Measurements from ENCODE around the gene GRIP1. TPM values are rescaled to one million over a fixed set of nuclear protein-coding genes. Genes with fewer than 3 reads are reported as not detected.

Gene GRIP1
- polyA plus RNA-seq, 5 donors, result 4.5 to 8.2 (median 6.5) TPM

DNA sequence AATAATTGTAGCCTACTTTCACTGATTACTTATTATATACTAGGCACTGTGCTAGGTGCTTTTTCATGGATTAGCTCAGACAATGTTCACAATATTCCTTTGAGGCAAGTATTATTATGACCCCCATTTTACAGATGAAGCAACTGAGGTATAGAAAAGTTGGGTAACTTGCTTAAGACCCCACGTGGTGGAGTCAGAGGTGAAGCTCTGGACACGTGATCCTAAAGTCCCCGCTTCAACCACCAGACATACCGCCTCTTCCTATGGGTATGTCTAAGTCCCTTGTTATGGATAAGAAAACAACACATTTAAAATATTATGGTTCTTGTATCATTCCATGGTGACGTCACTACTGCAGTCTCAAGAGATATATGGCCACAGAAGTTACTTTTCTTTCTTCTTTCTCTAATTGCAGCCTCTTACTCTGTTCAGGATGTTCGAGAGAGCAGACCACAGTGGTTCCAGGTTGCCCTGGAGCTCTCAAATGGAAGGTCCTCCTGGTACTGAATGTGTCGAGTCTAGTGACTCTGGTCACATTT lies 218.9 kb downstream of the GRIP1 start:
- no peak for DNase-seq

DNA sequence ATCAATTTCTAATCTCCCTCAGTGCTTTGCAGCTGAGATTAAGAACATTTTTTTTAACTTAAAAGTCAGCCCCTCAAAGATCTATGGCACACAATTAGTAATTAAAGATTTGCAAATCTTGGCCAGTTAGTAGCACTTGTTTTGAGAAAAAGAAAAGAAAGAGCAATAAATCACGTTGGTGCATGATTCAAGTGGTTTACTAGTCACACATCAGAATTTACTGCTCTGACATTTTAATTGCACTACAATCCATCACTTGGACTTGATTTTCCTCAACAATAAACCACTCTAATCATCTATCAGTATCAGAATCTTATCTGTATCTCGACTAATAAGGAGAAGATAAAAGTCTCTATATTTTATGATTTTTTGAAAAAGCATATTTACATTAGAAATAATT lies 222.3 kb downstream of the GRIP1 start:
- no peak for DNase-seq

DNA sequence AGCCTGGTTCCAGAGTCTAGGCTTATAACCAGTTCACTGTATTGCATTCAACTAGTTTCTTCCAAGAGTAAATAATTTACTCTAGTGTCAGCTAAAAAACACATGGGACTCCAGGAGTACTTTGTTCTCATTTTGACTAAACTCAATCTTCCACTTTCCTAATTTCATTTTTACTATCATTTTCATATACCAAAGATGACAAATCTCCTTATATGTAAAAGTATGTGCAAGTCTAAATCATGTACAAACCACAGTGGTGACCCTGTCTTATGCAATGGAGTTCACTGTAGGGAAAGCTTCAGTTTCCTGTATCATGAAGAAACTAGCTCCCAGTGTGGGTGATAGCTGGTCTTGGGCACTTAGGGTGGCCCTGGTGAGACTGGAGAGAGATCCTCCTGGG lies 225.0 kb downstream of the GRIP1 start:
- no peak for DNase-seq

DNA sequence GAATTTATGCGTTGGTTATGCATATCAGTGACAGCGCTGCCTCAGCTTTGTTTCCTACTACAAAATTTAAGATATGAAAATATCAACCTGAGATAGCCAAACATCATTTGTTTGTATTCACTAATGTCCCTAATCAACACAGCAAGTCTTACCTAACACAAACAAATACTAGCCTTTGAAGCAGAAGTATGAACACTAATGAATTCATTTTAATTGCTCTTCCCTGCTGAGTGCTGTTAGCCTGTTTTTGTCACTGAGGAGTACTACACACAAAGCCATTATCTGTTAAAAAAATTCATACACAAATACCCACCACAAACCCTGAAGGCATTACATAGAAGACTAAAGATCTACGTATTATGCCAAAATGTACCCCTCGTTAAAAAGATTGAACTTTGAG lies 225.8 kb downstream of the GRIP1 start:
- no peak for DNase-seq

DNA sequence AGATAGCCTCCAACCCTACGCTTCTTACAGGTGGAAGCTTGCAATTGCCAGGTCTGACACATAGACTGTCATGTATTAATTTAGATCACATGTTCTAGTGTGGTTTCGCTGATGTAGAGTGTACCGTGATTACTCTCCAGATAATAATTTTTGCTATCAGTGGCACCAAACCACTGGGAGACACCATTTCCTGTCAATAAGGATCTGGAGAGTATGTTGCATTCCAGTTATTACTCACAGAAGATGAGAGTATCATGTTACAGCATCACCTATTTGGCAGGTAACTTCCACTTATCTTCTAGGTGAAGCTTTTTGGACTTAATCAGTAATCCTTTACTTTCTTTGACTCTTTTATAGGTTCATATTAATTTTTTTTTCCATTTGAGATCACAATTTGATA lies 229.3 kb downstream of the GRIP1 start:
- DNase-seq, result no peak

DNA sequence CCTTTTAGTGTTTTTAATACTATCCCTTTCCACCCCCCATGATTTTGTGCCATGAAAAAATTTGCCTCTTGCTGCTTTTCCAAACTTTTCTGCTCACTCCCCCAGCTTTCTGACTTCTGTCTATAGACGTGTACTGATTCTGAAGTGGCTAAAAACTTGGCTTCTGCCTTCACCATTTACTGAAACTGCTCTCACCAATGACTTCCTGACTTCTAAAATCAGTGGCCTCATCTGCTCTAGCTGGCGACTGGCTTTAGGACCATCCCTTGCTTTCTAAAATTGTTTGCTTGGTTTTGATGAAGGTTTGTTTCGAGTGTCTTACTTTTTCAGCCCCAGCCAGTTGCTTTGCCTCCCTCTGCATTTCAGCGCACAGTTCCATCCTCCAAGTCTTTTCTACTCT lies 231.2 kb downstream of the GRIP1 start:
- no peak for DNase-seq

DNA sequence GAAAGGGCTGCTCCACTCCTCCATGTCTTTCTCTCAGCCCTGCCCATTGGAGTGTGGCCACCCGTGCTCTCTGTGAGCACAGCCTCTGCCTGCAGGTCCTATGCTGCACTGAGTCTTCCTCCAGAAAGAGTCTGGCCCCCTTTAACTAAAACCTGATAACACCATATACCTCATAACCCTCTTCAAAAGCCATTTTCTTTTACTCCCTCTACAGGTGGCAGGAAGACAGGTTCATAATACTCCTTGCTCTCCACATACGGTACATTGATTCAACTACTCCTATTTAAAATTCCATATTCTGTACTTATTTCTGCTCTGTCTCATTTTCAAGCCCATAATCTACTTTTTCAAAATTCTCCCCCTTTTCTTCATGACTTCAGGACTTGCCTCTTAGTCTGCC lies 232.6 kb downstream of the GRIP1 start:
- no peak for DNase-seq

DNA sequence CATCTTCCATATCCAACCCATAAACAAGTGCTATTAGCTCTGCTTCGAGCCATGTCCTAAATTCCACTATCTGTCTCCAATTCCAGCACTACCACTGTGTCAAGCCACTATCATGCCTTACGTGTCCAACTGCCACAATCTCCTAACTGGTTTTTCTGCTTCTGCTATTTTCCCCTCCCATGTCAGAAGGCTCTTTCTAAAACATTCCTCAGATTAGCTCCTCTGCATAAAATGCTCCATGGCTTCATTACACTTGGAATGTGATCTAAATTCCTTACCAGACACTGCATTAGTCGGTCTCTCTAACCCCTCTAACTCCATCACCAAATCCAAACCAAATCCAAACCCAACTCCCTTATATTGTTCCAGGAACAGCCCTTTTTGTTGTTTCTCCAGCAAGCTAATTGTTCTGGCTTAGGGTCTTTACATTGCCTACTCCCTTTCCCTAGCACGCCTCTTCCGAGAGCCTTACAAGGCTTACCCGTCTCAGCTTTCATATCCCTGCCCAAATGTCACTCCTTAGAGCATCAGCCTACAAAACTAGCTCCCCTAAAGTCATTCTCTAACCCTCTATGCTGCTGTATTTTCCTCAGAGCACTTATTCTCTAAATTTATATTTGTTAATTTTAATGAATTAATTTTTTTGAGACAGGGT lies 236.8 kb downstream of the GRIP1 start:
- no peak for DNase-seq

DNA sequence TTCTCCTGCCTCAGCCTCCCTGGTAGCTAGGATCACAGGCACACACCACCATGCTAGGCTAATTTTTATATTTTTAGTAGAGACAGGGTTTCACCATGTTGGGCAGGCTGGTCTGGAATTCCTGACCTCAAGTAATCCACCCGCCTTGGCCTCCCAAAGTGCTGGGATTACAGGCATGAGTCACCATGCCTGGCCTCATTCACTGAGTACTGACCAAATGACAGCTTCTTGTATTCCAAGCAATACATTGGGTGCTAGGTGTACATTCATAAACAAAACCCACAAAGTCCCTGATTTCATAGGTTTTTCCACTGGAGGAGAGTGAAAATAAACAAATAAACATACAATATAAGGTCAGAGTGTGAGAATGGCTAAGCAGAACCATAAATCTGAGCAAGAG lies 240.3 kb downstream of the GRIP1 start:
- DNase-seq, result no peak

DNA sequence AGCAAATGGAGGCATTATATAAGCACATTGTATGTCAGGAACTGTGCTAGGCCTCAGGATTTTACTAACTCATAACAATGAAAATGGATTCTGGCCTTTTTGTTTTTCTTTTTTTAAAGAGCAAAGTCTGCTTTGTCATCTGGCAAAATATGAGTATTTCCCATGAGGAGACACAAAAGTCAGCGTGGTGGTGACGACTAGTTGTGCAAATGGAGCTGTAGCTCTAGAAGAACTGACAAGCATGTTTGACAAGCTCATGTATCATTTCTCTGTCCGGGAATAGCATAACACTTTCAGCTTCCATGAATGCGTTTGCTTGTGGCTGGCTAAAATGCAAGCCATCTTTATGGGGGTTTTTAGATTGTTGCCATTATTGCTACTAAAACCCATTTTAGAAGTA lies 248.8 kb downstream of the GRIP1 start:
- DNase-seq, result no peak

DNA sequence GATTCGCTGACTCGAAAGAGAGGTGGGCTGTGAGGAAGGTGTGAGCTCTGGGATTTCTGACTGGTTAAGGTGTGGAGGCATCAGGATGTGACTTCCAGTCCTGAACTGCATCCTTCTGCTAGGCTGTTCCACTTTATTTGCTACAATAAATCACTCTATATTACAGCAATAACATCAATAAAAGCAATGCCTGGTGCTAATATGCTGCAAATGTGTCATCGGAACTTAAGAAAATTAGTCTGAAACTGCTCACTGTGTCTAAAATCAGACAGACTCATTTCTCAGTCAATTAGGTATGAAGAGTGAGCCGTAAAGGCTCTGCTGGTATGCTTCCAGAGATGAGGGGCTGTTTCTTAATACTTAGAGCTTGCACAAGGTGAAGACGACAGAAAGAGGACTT lies 250.0 kb downstream of the GRIP1 start:
- DNase-seq, result no peak

DNA sequence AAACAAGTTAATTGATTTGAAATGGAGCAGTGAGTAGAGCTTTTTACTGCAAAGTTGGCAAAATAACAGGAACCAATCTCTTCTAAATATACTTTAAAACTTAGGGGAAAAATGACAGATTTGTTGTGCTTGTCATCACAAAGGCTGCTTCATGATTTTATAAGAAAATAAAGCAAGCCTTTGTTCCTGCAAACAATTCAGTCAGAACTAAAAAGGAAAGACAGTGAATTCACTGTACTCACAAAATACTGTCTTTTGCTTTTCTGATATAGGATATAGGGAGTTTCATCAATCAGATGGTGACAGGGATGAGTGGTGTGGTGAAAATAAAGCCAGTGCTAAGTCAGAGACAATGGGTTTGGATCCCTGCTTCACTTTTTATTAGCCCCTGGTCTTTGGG lies 250.6 kb downstream of the GRIP1 start:
- no peak for DNase-seq

DNA sequence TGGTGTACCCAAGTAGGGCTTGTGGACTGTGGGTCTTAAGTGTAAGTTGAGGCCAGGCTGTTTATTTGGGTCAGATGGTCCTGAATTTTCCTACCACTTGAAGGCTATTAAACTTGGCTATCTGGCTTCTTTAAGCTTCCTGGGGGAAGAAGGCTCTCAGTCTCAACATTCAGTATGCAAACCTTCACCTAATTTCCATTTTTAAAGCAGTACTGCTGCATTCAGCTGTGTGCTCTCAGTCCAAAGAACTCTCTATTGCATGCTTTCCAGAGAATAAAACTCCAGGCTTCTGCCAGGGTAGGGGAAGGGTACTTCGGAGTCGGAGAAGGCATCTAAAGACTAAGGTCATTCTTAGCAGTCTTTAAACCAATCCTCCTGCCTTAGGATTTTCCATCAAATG lies 252.2 kb downstream of the GRIP1 start:
- DNase-seq, result no peak

DNA sequence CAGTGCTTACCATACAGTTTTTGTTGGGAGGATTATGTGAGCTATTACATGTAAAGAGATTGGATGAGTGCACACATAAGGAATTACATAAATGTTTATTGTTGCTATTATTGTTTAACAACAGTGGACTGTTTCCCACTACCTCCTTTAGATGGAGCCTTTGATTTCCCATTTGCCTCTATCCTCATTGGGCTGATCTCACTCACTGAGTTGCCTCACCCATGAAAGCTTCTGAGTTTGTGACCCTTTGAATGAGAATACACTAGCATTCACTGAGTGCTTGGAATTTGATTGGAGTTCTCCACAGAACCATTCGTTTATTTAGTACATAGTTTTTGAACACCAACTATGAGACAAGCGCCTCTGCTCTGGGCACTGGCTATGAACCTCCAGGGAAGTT lies 255.6 kb downstream of the GRIP1 start:
- DNase-seq, result no peak

DNA sequence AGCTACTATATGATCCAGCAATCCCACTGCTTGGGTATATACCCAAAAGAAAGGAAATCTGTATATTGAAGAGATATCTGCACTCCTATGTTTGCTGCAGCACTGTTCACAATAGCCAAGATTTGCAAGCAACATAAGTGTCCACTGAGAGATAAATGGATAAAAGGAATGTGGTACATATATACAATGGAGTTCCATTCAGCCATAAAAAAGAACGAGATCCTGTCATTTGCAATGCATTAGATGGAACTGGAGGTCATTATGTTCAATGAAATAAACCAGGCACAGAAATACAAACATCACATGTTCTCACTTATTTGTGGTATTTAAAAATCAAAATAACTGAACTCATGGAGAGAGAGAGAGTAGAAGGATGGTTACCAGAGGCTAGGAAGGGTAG lies 260.0 kb downstream of the GRIP1 start:
- DNase-seq, result no peak

DNA sequence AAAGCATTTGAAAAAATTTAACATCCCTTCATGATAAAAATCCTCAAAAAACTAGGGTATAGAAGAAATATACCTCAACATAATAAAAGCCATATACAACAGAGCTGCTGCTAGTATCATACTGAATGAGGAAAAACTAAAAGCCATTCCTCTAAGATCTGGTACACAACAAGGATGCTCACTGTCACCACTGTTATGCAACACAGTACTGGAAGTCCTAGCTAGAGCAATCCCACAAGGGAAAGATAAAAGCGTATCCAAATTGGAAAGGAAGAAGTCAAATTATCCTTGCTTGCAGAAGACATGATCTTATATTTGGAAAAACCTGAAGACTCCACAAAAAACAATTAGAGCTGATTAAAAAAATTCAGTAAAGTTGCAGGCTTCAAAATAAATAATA lies 261.7 kb downstream of the GRIP1 start:
- DNase-seq, result no peak

DNA sequence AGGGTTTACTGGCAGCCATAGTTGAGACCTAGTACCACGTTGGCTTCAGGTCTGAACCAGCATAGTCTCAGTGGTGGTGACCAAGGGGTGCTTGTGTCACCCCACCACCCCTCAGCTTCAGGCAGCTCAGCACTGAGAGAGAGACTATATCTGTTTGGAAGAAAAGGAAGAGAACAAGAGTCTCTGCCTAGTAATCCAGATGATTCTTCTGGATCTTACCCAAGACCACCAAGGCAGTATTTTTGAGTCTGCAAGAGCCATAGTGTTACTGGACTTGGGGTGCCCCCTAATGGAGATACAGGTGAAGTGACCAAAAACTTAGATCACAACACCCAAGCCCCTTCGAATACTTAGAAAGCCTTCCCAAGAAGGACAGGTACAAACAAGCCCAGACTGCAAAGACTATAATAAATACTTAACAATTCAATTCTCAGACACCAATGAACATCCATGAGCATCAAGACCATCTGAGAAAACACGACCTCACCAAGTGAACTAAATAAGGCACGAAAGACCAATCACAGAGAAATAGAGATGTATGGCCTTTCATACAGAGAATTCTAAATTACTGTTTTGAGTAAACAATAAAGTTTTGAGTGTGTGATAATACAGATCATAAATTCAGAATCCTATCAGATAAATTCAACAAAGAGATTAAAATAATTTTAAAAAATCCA lies 269.5 kb downstream of the GRIP1 start:
- peak; percentile 52 to 70 for DNase-seq

DNA sequence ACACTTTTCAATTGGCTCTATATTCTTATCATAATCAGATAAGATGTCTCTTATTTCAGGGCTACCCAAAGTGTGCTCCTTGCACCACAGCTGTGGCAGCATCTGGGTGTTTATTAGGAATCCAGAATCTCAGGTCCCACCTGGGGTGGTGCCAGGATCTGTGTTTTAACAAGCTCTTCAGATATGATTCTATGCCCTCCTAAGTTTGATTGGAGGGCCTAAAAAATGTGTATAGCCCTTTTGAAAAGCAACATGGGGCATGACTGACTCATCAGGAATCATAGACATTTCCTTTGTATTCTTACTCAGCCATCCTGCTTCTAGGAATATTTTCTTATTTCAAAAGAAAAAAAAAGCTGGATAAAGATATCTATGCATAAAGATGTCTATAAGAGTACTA lies 273.5 kb downstream of the GRIP1 start:
- no peak for DNase-seq

DNA sequence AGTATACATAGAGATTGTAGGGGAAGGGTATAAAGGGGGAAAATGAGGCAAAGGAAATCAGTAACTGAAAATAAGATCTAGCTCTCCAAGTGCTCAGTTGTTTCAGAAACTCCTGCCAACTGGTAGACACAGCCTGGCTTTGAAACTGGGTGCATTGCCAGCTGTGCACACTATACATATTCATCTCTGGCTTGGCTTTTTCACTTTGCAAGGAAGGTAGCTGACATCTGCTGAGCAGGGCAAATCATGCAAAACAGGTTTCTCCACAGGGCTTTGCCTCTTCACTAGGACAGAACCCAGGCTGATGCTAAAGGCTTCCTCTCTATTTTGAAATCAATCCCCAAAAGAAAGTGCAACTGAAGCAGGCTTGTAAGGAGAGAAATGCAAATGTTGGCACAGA lies 275.1 kb downstream of the GRIP1 start:
- no peak for DNase-seq

DNA sequence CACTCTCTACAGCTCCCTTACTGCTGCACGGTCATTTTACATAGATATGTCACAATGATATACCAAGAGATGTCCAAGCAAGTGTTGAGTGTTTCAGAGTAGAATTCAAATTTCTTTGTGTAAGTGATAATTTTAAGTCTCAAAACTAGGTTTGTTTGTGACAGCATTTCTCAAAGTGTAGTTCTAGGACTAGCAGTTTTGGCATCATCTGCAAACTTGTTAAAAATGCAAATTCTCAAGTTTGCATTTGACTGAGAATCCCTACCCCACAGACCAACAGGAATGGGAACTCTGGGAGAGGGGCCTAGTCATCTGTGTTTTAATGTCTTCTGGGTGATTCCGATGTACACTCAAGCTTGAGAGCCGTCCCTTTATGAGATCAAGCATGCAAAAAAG lies 279.0 kb downstream of the GRIP1 start:
- DNase-seq, result no peak

DNA sequence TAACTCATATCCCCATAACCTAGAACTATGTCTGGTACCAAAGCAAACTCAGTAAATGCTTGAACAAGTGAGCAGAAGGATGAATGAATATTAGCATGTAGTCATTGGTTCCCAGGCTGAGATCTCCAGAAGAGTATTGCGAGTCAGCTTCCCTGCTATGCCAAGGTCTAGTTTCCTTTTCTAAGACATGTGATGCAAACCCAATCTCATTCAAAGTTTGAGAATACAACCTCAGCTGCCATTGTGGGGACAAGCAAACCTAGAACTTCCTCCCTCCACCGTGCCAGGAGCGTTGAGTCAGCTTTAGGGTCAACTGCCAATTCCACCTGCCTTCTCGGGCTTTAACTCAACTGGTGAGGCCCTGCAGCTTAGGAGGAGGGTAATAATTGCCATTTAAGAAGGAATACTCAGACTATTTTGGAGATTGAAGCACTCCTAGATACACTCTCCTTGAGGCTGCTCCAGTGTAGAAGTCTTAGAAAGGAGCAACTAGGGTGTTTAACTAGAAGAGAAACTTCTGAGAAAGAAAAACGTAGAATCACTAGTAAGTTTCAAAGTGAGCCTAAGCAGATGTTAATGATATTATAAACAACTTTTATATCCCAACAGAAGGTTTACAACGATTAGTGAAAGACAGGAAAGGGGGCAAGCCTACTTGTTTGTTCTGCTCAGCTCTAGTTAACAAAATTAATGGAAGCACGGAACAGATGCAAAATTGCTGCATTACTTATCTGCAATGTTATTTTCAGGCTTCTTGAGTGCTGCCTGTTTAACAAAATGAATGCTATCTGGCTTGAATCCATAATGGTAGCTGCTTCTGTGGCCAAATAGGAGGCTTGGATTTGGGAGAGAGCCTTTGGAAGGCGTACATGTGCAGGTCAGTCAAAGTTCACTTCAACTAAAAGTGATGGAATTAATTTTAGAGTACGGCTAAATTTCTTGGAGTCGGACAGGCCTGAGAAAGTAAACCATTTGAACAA lies 279.7 kb downstream of the GRIP1 start:
- peak; percentile 29 to 31 for DNase-seq

DNA sequence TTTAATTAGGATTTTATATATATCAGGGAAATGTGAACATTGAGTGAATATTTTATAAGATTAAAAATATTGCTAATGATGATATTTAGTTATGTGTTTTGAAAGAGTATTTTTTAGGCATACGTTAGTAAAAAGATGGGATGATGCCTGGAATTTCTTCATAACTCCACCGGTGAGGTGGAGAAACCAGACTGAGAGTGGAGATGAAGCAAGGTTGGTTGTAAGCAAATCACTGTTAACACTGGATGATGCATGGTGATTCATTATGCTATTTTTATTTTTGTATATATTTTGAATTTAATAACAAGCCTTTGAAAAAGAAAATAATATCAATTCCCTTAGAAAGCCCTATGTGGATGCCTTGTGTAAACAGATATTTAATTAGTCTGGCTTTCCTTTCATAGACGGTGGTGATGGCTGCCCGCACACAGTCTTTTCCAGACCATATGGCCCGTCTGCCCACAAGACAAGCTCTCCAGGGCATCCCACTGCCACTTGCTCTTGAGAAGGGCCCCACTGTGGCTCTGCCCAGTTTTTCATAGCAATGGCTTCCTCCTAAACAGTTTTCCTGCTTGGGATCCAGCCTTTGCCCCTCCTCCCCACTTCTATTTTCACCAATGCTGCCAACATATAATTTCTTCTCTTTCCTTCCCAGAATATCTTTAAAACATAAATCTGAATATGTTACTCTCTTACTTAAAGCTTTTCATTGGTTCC lies 281.1 kb downstream of the GRIP1 start:
- no peak for DNase-seq

Measured in right lung (tissue), 5 donors.